GM19324 (cell line): ENCODE data around the gene ERCC6L2.

ENCODE experiments used
- ATAC-seq: cut with Tn5 transposase; IDR thresholded peaks from one replicate; pipeline ENCODE4 v1.9.1; 2021; ENCODE audit warnings: mild to moderate bottlenecking, moderate library complexity; ENCODE audit not compliant: unreplicated experiment, low FRiP score

The ERCC6L2 gene

DNA sequence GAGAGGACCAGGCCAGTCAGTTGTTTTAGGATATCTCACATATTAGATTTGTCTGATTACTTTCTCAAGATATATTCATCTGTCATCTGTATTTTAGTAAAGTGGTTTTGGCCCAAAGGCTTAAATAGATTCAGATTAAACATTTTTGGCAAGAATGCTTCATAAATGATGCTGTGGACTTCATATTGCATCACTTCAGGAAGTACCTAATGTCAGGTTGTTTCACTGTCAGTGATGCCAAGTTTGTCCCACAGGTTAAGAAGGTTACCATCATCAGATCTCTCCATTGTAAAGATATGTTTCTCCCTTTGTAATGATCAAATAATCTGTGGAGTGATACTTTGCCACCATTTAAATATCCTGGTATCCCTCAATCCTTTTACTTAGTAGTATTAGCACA lies 37.3 kb downstream of the ERCC6L2 start:
- no peak for ATAC-seq

DNA sequence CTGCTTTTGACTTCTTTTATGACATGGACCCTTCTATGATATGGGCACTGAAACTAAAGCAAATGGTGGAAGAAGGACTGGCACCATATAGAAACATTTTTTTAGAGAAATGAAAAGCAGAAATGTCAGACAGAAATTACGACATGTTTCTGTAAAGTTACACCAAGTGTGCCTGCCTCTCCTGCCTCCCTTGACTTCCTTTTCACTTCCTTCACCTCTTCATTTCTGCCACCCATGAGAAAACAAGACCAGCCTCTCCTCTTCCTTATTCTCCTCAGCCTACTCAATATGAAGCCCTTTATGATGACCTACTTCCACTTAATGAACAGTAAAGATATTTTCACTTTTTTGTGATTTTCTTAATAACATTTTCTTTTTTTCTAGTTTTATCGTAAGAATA lies 44.5 kb downstream of the ERCC6L2 start:
- no peak for ATAC-seq

DNA sequence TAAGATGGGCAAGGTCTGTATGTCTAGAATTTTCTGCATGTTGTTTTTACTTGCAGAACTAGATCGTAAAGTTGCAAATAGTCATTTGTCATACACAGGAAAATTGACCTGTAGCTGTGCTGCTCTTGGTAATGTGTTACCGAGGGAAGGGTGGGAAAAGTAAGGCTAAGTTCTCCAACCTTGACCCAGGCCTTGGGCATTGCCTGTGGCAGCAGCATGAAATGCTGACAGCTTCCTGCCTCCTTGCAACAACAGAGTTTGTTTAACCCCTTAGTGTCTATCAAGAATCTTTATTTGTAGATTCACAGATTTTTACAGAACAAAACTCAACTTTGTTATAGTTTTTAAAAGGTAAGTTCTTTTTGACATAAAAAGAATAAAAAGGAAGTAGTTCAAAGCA lies 48.3 kb downstream of the ERCC6L2 start:
- ATAC-seq, result no peak

DNA sequence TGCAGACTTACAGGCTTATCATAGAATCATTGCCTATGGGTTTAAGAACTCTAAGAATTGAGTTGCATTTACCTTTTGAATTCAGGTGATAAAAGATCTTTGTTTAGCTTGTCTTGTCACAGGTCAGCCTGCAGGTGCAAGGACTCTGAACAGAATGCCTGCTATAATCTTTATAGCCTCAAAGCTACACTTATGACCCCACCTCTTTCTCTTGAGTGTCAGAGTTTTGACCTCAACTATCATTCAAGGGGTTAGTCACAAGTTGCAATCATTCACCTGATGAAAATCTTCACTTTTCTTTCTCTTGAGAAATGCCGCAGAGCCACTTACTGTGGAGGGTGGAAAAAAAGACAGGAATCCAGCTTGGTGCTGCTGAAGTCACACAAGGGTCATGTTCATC lies 49.5 kb downstream of the ERCC6L2 start:
- ATAC-seq, result no peak

DNA sequence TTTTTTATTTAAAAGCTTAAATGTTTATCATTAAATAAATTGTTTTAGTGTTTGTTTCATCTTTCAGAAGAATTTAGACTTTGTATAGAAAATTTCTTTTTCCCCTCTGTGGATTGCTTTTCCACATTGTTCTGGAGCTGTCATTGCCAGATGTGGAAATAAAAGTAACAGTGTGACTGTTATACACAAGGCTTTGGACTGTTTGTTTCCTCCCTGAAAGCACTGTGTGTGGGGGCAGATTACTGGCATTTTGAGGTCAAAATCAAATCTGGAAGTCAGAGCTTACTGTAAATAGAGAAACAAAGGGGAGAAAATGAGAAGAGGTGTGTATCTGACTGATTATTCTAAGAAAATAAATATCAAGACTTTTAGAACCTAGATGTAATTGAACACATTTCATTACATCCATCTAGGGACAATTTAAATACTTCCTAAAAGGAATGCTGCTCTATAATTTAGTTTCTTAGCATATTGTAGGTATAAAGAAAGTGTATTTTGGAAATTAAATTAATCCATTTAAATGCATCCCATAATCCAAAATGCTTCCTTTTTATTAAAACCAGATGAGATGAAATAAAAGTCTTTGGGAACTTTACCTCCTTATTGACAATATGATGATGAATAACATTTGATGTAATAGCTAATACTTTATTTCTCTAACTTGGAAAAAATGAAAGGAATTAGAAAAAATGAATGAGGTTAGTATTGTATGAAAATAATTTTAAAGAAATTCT lies 51.9 kb downstream of the ERCC6L2 start:
- ATAC-seq, result no peak

DNA sequence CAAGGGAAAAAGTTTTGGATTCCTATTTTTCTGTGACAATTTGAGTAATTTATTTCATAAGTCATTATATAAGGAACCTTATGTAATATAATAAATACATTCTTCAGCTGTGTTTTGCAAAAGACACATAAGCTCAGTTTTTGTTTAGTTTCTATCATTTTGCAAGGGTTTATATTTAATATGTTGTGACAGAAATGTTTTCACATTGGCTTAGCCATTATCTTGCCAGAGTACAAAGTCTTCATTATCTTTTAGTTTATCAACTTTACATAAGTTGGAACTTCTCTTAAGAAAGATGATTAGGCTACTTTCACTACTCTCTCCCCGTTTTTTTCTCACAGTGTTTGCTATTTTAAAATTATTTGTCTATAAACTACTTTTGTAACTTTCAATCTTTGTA lies 54.8 kb downstream of the ERCC6L2 start:
- no peak for ATAC-seq

DNA sequence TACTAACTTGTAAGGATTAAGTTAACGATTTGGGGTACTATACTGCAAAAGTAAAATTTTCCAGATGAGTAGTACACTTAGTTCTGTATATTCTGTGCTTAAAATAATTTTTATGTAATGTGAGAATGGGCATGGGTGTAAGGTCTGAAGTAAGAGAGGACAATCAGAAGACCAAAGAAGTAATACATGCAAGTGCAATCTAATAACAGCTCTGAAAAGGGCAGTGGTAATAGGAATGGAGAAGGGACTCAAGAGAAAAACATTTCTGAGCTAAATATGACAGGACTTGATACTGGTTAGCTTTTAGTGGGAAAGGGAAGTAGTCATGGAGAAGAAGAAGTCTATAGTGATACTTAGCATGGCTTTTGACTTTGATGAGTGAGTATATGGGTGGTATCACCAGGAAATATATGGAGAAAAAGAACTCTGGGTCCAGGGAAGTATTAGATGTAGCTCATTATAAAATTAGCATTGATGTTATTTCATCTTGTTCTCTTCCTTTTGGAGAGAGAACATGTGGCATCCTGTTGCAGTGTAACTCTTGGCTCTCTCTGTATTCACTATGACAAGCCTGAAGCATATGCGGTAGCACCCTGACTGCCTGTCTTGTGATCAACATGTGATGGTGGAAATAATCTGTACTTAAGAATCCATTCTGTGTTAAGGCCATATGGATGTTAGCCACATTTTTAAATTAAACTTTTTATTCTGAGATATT lies 60.5 kb downstream of the ERCC6L2 start:
- ATAC-seq, result no peak

DNA sequence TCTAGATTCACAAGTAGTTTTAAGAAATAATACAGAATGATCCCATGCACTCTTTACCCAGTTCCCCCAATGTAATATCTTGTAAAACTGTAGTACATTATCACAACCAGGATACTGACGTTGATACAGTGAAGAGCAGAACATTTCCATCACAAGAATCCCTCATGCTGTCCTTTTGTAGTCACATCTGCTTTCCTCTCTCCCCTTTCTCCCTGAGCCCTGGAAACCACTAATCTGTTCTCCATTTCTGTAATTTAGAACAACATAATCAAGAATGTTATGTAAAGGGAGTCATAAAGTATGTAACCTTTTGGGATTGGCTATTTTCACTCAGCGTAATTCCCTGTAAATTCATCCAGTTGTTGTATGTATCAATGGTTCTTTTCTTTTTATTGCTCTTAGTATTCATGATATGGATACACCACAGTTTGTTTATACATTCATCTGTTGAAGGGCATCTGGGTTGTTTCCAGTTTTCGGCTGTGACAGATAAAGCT lies 61.1 kb downstream of the ERCC6L2 start:
- ATAC-seq, result no peak

DNA sequence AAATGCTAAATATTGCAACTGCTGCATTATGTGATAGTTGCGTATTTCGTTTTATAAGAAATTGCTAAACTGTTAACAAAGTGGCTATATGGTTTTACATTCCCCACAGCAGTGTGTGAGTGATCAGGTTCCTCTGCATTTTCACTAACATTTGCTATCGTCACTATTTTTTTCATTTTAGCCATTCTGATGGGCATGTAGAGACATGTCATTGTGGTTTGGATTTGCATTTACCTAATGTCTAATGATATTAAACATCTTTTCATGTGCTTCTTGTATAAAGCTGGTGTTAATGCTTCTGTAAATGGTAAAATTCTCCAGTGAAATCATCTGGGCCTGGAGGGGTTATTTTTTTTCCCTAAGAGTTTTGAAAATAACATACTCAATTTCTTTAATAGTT lies 61.6 kb downstream of the ERCC6L2 start:
- ATAC-seq, result no peak

DNA sequence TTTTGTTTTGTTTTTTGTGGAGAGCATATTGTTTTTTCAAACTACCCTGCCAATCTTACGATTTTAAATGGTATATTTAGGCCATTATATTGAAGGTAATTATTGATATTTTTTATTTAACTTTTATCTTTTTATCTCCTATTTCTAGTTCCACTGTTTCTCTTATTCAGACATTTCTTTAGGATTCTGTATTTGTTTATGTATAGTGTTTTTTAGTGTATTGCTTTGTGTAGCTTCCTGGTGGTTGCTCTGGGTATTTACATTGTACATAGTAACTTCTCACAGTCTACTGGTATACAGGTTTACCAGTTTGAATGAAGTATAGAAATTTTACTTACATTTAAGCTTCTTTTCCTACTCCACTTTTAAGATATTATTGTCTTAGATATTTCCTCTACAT lies 63.2 kb downstream of the ERCC6L2 start:
- no peak for ATAC-seq

DNA sequence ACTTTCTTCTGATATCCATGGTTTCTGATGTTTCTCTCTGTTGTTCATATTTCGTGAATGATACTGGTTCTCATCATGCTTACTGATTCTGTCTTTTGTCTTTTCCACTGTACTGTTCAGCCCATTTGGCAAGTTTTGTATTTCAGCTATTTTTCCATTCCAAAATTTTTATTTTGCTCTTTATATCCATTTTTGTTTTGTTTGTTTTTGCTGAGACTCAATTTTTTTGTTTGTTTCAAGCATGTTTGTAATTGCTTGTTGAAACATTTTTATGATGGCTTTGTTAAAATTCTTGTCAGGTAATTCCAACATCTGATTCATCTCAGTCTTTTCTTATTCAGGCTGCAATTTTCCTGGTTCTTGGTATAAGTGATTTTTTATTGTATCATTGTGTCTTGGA lies 64.0 kb downstream of the ERCC6L2 start:
- ATAC-seq, result no peak

DNA sequence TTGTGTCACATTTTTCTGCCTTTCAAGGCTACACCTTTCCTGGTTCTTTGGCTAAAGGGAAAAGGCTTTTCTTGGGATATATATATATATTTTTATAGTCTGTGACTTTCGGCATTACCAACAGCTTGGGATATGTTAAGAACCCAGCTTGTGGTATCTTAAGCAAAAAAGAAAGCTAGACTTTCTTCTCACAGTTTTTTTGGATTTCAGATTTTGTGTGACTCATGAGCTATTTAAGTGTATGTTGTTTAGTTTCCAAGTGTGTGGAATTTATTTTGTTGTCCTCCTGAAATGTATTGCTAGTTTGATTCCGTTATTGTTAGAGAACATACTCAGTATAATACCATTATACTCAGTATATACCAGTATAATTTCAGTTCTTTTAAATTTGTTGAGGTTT lies 64.8 kb downstream of the ERCC6L2 start:
- ATAC-seq, result no peak

DNA sequence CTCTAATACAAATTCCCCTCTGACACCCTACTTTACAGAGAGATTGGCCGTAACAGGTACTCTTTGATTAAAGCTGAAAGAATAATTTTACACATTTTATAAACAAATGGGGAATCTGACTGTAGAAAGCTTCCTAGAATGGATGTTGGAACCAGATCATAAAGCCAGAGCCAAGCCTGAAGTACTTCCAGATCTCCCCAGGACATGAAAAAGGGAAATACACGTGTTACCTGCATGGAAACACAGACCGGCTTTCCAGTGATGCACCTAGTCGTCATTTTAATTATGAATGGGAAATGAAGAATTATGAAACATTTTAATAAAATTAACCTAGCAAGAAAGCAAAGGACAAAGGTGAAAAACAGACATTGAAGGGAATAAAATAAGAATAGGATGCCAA lies 66.5 kb downstream of the ERCC6L2 start:
- no peak for ATAC-seq

DNA sequence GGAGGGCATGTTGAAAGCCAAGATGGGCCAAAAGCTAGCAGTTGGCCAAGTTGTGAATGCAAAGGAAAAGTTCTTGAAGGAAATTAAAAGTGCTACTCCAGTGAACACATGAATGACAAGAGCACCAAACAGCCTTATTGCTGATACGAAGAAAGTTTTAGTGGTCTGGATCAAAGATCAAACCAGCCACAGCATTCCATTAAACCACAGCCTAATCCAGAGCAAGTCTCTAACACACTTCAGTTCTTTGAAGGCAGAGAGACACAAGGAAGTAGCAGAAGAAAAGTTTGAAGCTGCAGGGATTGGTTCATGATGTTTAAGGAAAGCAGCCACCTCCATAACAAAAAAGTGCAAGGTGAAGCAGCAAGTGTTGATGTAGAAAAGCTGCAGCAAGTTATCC lies 71.6 kb downstream of the ERCC6L2 start:
- ATAC-seq, result no peak

DNA sequence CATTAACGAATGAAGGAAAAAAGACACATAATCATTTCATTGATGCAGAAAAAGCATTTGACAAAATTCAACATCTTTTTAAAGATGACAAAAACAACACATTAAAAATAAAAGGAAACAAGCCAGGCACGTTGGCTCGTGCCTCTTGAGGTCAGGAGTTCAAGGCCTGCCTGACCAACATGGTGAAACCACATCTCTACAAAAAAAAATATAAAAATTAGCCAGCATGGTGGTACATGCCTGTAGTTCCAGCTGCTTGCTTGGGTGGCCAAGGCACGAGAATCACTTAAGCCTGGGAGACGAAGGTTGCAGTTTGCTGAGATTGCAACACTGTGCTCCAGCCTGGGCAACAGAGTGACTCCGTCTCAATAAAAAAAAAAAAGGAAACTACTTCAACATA lies 77.0 kb downstream of the ERCC6L2 start:
- no peak for ATAC-seq

DNA sequence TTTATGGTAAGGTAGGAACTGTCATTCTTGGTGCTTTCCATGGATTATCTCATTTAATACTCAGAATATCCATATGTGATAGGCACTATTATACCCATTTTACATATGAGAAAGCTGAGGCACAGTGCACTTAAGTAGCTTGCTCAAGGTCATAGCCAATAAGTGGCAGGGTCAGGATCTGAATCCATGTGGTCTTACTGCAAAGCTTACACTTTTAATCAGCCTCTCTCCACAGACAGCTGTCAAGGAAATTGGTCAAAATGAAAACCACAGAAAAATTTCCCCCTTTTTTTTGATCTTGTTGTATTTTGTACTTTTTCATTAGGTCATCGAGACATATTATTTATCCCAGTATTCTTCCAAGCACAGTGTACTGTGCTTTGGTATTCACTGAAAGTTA lies 78.5 kb downstream of the ERCC6L2 start:
- no peak for ATAC-seq

DNA sequence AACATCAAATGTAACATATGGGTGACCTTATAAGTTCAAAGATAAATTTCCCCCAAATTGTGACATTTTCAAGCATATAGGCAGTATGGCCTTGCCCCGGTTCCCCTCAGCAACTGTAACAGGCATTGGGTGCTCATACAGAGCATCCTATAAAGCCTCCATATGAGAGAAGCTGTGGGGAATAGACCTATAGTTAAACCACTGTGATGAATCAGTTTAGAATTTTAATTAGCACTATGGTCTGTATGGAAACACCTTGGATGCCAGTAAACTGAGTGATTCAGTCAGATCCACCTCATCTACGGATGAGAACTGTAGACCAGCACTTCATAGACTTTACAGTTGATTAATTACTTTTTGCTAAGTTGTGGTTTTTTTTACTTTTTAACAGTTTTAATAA lies 79.4 kb downstream of the ERCC6L2 start:
- ATAC-seq, result no peak

DNA sequence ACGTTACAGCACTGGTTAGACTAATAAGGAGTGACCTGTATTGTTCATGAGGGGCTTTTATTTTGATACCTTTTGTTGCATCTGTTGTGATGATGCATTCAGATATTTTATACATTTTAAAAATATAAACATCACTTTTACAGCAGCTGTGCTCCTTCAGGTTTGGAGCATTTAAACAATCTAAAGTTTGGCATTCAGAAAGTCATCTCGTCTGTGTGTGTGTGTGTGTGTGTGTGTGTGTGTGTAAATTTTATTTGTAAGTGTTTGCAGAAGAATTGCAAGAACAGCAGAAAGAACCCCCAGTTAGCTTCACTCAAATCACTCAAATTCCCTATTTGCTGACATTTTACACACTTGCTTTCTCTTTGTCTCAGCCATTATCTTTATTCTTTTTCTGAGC lies 87.4 kb downstream of the ERCC6L2 start:
- ATAC-seq, result no peak

DNA sequence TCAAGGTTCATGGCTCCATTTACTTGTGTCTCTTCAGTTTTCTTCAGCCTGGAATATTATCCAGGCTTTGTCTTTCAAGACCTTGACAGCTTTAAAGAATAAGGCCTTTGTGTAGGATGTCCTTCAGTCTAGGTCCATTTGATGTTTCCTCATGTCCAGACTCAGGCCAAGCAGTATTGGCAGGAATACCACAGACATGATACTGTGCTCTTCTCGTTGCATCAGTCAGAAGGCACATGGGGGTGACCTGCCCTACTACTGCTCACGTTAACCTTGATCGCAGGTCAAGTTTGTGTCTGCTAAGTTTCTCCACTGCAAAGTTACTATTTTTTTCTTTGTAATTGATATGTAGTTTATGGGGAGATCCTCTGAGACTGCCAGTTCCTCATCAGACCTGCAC lies 88.2 kb downstream of the ERCC6L2 start:
- no peak for ATAC-seq

DNA sequence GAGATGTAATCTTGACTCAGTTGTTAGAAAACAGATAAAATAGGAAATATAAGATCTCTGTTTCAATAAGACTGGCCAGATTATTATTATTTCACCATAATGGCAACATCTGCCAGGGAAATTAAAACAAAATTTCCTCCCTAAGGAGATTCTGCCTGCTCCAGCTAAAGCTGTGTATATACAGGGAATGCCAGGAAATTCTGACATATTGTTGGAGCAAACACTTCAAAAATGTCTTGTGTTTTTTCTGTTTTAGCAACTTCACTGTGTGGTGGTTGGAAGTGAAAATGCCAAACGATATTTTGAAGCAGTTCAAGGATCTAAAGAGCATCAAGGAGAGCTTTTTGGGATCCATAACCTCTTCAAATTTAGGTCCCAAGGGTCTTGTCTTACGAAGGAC lies 90.8 kb downstream of the ERCC6L2 start:
- no peak for ATAC-seq

DNA sequence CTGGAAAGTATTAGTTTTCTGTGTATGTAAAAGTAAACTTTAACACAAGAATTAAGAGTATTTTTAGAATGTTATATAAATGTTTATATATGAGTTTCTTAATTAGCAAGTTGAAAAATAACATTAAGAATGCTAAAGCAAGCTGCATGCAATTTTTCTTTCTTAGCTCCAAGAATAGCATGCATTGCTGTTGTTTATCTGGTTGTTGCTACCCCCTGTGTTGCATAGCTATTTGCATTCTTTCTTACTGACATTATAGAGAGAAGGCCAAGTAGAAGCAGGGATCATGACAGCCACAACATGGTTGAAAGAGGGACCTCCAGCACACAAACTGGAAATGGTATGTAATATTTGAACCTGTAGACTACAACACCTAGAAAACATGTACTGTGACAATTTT lies 94.8 kb downstream of the ERCC6L2 start:
- no peak for ATAC-seq

DNA sequence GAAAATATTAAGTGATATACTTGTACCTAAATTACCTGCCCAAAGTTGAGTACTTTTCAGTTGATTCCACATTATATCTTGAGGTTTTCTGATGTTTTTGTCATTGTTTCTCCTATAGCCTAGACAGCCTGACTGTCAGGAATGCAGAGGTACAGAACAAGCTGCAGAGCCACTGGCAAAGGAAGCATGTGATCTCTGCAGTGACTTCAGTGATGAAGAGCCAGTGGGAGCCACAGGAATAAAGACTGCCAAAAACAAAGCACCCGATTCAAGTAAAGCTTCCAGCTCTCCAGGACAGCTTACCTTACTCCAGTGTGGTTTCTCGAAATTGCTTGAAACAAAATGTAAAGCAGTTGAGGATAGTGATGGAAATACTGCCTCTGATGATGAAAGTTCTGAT lies 96.3 kb downstream of the ERCC6L2 start:
- ATAC-seq, result no peak
